ENCODE results near the gene NUP98.
"Not testable (repeated sequence)": the region's sequence is repeated elsewhere in the genome, so short reads cannot be mapped to it uniquely, and the experiment has no call there.

NUP98 gene

DNA sequence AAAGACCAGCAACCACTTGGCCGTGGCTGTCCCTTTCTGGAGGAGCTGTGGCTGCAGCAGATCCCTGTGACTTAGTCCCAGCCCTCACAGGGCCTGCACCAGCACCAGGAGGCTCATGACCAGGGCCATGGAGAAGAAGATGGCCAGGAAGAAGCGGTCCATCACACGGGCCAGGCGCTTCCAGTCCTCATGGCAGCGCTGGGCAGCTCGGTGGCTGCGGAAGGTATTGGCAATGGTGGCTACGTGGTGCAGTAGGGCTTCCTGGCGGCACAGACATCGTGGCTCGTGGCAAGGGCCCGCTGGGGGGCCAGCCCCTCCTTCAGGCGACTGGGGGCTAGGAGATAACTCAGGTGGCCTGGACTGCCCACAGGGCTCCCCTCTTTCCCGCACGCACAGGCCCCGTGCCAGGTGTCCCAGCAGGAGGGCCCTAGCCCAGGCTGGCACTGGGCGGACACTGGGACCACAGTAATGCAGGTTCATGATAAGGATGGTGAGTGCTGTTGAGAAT, 131.3 kb downstream of the NUP98 start:
- DNase-seq = no peak

DNA sequence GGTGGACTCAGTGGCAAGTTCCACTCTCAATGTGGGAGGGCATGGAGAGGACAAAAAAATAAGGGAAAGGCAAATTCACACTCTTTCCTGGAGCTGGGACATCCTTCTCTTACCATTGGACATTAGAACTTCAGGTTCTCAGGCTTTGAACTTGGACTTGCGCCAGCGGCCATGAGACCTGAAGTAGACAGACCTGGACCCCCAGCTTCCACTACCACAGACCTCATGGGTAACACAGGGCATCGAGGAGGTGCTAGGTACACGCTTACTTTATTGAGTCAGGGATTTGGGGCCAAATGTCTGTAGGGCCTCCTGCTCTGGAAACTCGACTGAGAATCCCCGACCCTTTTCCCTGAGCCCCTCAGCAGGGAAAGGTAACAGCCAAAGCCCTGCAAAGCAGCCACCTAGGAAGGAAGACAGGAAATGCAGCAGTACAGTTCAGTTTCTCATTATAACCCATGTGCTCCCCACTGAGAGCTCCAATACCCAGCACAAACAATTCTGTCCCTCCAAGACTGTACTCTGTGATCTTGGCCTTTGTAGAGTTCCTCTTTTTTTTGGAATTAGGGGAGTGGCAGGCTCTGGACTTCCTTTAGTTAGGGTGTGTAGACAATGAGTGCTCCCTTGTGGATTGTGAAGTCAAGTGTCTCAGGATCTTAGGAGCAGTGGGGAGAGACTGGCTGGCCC, 131.9 kb downstream of the NUP98 start:
- DNase-seq = no peak

DNA sequence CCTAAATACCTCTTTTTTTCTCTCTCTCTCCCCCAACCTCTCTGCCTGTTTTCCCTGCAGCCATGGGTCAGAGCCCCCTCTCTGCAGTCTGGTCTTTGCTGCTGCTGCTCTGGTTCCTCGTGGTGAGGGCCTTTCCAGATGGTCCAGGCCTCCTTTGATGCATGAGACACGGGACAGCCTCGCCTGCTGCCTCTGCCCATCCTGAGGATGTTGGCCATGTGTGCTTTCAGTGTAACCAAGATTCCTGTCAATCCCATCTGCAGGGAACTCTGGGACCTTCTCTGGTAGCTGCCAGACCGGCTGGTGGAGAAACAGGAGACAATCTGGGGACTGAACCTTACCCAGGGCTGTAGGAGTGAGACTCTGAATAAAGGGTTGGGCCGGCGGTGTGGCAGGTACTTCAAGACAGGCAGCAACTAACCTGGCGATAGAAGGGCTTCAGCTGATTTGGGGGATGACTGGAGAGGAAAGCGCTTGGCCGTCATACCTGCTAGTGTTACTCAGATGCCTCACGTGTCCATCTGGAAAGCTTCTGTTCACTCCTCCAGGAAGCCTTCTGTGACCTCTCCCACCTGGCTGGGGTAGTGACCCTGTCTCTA, 133.2 kb downstream of the NUP98 start:
- DNase-seq = no peak

DNA sequence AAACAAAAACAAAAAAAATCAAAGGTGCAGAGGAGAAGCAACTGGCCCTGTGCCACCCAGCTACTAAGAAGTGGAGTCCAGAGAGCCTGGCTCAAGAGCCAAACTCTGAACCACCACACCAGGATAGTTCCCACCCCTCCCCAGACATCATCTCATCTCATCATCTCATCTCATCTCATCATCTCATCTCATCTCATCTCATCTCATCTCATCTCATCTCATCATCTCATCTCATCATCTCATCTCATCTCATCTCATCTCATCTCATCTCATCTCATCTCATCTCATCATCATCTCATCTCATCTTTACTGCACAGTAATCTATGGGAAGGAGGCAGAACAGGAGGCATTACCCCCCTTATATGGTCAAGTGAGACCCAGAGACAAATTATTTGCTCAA, 134.5 kb downstream of the NUP98 start:
- no peak for DNase-seq

DNA sequence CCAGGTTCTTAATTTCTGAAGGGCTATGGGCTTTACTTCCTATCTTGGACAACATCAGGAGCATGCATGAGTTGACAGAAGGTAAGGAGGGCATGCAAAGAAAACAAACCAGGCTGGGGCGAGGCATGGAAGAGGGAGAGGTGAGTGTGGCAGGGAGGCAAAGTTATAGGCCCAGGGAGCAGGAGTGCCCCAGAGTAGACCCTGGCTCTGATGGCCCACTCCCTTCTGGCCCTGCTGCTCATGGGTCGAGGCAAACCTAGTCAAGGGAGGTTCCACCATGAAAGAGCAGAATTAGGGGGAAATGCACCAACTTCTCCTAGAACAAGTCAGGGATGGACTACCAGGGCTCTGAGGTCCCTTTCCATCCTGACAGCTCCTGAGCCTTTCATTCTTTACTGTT, 136.4 kb downstream of the NUP98 start:
- DNase-seq = no peak

DNA sequence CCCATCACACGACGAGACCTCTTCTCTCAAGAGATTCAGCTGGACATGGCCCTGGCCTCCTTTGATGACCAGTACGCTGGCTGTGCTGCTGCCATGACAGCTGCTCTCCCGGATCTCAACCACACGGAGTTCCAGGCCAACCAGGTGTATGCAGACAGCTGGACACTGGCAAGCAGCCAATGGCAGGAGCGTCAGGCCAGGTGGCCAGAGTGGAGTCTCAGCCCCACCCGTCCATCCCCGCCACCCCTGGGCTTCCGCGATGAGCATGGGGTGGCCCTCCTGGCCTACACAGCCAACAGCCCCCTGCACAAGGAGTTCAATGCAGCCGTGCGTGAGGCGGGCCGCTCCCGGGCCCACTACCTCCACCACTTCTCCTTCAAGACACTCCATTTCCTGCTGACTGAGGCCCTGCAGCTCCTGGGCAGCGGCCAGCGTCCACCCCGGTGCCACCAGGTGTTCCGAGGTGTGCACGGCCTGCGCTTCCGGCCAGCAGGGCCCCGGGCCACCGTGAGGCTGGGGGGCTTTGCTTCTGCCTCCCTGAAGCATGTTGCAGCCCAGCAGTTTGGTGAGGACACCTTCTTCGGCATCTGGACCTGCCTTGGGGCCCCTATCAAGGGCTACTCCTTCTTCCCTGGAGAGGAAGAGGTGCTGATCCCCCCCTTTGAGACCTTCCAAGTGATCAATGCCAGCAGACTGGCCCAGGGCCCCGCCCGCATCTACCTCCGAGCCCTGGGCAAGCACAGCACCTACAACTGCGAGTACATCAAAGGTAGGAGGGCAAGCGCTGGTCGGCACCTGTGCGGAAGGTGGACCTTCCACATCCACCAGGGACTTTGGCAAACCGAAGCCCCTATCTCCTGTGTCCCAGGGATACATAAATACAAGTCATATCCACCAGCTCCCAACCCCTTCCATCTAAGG, 137.5 kb downstream of the NUP98 start:
- DNase-seq = no peak

DNA sequence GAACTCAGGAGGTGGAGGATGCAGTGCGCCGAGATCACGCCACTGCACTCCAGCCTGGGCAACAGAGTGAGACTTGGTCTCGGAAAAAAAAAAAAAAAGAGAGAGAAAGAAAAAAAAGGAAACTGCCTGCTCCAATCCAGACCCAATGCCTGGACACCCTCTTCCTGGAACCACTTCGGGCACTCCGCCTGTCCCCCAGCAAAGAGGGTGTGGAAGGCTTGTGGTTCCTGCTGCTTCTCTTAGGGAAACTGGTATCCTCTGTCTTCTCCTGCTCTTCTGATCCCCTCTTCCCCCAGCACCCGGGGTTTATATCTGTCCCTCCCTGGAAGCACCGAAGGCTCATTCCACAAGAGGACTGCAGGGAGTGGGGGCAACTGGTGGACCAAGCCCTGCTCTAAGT, 139.1 kb downstream of the NUP98 start:
- DNase-seq = no peak

DNA sequence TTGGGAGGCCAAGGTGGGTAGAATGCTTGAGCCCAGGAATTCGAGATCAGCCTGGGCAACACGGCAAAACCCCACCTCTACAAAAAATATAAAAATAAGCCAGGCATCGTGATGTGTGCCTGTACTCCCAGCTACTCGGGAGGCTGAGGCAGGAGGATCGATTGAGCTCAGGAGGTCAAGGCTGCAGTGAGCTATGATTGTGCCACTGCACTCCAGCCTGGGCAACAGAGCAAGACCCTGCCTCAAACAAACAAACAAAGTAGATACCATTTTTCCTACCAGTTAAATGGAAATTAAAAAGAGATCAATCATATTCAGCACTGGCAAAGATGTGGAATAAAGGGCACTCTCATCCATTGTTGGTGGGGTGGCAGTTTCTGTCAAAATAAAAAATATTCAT, 140.0 kb downstream of the NUP98 start:
- DNase-seq = not testable (repeated sequence)

DNA sequence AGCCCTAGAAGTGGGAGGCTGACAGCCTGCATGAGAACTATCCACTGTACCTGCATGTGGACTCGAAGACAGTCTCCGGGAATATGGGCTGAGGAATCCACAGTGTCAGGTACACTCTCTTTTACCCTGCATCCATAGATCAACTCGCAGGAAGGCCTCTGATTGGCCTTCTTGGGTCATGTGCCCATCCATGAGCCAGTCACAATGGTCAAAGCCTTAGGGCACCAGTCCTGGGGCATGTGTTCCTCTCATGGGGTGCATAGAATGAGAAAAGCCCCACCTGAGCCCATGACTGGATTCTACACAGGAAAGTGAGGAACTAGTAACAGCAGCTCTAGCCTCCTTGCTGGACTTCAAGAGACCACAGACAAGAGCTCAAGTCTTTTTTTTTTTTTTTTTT, 141.8 kb downstream of the NUP98 start:
- no peak for DNase-seq

DNA sequence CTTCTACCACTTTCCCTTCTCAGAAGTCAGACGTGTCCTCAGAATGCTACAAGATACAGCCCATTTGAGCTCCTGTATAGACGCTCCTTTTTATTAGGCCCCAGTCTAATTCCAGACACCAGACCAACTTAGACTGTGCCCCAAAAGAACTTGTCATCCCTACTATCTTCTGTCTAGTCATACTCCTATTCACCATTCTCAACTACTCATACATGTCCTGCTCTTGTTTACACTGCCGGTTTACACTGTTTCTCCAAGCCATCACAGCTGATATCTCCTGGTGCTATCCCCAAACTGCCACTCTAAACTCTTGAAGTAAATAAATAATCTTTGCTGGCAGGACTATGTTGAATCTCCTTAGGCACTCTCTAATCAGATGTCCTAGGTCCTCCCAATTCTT, 144.8 kb downstream of the NUP98 start:
- DNase-seq = not testable (repeated sequence)

DNA sequence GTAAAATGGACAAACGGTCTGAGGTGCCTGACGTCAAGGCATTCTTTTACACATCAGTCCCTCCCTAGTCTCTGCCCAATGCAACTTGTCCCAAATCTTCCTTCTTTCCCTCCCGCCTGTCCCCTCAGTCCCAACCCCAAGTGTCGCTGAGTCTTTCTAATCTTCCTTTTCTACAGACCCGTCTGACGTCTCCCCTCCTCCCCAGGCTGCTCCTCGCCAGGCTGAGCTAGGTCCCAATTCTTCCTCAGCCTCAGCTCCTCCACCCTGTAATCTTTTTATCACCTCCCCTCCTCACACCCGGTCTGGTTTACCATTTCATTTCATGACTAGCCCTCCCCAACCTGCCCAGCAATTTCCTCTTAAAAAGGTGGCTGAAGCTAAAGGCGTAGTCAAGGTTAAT, 148.0 kb downstream of the NUP98 start:
- DNase-seq = not testable (repeated sequence)

DNA sequence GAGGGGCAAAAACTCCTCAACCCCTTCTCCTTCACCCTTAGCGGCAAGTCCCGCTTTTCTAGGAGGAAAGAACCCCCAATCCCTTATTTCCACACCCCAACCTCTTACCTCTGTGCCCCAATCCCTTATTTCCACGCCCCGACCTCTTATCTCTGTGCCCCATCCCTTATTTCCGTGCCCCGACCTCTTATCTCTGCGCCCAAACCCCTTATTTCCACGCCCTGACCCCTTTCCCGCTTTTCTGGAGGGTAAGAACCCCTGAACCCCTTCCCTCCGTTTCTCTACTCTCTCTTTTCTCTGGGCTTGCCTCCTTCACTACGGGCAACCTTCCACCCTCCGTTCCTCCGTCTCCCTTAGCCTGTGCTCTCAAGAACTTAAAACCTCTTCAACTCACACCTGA, 148.5 kb downstream of the NUP98 start:
- not testable (repeated sequence) for DNase-seq

DNA sequence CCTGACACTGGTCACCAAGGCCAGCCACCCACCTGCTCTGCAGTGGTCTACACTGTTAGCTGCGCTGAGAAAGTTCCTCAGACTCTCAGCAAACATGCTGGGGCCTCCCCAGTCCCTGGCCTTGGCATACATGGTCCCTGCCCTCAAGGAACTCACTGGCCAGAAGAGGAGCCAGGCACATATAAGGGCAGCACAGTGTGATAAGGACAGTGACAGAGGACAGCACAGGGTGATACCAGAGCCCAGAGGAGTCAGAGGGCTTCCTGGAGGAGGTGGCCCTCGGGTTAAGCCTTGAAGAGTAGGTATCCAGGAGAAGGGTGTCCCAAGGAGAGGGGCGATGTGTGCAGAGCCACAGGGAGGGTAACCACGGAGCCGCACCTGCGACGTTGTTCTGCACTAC, 151.8 kb downstream of the NUP98 start:
- no peak for DNase-seq

DNA sequence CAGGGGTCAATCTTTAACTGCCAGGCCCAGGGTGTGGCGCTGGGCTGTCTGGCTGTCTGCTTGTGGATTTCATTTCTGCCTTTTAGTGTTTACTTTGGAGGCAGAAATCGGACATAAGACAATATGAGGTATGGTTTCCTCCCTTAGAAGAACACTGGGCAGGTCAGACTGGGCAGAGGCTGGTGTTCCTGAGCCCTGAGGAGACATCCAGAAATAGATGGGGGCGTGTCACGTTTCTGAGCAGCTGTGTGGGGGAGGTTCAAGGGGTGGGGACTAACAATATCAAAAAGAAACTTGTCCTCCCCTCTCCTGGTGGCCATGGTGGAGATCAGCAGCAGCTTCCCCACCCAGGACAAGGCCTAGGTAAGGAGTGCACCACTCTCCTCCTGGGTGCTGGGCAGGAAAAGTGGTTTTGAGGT, 152.5 kb downstream of the NUP98 start, which contains the start of gene ART1:
TSS of gene ART1 (plus strand) at position 312 of the 419 bp plus-strand sequence. CDS start 14,086 bp downstream, outside the sequence.
- no peak for DNase-seq

DNA sequence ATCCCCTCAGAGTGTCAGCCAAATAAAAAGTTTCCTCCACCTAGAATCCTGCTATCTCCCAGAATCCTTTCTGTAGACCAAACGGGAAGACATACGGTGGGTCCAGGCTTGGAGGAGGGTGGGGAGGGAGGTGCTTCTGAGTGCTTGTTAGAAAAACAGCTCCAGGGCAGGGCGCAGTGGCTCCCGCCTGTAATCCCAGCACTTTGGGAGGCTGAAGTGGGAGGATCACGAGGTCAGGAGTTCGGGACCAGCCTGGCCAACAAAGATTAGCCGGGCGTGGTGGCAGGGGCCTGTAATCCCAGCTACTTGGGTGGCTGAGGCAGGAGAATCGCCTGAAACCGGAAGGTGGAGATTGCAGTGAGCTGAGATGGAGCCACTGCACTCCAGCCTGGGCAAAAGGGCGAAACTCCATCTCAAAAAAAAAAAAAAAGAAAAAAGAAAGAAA, 154.2 kb downstream of the NUP98 start:
- not testable (repeated sequence) for DNase-seq

DNA sequence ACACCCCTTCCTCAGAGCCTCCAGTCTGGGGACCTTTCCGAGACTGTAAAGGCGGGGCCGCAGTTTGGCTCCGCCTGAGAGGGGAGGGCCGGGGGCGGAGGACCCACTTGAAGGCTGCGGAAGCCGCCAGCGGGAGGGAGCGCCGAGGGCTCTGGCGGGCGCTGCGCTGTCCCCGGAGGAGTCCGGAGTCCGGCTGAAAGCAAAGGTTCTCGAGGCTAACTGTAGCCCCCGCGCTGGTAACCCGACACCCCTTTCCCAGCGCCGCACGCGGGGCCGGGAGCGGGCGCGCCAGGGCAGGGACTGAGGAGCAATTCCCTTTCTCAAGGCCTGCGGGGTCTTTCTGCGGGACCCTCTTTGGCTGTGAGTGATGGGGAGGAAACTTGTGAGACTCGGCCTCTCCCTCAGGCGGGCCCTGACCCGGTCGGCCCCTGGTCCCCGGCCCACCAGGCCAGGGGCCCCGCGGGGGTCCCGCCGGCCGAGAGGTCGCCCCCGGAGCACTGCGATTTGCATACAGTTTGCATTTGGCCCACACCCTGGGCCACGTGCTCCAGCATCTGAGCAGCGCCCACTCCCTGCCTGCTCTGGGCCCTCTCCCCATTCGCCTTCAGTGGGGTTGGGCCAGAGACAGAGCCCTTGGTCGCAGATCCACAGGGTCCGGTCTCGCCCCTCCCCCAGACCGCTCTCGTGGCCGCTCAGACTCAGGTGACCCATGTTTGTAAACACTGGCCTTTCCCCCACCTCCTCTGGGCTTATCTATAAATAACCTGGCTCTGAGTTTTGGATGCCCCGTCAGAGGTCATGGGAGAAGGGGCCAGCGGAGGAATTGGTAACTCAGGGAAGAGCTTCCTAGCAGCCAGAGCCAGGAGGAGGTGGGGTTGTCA, 155.0 kb downstream of the NUP98 start:
- peak; percentile 66 for DNase-seq

DNA sequence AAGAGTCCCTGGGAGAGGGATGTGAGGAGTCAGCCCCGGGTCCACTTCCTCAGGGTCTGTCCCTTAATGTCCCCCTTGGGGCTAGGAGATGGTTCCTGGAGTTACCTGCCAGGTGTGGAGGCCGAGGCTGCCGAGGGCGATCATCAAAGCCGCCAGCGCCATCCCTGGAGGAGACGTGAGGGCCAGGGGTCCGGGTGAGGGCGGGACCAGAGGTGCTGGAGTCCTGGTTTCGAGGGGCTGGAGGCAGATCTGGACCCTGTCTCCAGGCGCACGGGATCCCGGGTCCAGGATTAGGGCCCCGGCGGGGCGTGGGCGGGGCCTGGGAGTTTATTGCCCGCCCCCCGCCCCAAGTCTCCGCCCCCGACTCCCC, 155.7 kb downstream of the NUP98 start, which contains the start of gene ART5:
TSS of gene ART5 (minus strand) at position 292 of the 370 bp plus-strand sequence. CDS start at position 162, 130 bp downstream.
- no peak for DNase-seq

DNA sequence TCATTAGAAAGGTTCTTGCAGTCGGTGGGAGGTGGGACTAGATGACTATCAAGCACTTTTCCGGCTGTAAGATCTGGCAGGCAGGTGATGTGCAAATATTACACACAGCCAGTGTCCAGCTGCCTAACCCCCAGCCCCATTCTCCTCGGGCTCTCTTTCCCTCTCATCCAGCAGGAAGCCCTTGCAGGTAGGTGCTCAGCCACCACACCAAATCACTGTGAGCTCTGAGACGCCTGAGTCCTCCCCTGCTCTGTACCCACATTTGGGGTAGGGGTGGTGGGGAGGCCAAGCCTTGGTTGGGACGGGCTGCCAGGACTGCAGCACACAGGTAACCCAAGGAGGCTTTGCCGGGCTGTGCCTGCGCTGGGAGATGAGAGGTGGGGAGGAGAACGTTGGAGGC, 156.2 kb downstream of the NUP98 start:
- no peak for DNase-seq

DNA sequence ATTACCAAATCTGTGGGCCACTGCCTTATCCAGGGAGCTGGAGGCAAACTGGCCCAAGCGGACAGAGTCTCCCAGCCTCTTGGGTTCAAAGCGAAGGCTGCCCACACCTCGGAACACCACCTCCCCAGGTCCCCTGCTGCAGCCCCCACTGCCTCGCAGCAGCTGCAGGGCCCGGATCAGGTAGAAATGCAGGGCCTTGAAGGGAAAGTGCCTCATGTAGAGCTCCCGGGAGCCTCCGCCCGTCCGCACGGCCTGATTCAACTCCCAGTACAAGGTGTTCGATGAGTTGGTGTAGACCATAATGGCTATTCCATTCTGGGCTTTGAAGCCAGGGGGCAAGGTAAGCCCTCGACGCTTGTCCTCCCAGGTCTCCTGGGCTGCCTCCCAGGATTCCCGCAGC, 157.5 kb downstream of the NUP98 start:
- DNase-seq = no peak

DNA sequence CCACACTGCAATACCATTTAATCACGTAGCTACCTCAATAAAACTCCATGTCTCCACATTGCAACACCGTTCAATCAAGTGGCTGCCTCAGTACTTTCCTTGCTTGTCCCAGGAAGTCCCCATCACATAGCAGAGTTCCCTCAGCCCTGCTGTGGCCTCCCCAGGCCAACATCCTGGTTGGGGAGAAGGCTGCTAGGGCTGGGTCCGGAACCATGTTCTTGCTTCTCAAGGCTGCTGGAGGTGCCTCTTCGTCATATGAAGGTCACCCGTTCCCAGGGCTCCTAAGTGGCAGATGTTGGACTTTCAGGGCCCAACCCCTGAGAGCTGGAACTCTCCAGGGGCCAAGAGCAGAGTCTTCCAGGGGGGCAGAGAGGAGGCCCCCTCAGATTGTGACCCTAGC, 158.8 kb downstream of the NUP98 start:
- no peak for DNase-seq

DNA sequence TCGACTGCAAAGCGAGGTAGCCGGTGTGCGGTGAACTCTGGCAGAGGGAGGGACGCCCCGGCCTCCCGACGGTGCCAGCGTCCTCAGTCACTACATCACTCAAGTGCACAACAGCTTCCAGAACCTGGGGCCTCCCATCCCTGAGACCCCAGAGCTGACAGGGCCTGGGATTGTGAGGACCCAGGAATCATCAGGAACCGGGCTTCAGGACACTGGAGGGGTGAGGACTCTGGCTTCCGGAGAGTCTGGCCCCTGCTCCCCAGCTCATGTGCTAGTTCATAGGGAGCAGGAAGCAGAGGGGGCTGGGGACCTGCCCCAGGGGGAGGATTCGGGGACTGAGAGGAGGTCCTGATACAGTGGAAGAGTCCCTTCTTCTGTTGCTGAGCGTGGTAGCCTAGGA, 160.2 kb downstream of the NUP98 start:
- no peak for DNase-seq
